Stimulated activated CD8-positive, alpha-beta memory T cell treated with anti-CD3 and anti-CD28 coated beads, Interleukin-12 subunit alpha, Interleukin-12 subunit beta, amount 100 ng/mL, for 1 hour (primary cell): ENCODE data around the gene SIDT1.
A peak's percentile ranks its signal among the peaks of the same experiment; 100 is the strongest.

Experiments used
- DNase-seq: peaks from one replicate; pipeline ENCODE4 v3.0.0-alpha.2; 2020; ENCODE audit warnings: low read depth

The SIDT1 gene

DNA sequence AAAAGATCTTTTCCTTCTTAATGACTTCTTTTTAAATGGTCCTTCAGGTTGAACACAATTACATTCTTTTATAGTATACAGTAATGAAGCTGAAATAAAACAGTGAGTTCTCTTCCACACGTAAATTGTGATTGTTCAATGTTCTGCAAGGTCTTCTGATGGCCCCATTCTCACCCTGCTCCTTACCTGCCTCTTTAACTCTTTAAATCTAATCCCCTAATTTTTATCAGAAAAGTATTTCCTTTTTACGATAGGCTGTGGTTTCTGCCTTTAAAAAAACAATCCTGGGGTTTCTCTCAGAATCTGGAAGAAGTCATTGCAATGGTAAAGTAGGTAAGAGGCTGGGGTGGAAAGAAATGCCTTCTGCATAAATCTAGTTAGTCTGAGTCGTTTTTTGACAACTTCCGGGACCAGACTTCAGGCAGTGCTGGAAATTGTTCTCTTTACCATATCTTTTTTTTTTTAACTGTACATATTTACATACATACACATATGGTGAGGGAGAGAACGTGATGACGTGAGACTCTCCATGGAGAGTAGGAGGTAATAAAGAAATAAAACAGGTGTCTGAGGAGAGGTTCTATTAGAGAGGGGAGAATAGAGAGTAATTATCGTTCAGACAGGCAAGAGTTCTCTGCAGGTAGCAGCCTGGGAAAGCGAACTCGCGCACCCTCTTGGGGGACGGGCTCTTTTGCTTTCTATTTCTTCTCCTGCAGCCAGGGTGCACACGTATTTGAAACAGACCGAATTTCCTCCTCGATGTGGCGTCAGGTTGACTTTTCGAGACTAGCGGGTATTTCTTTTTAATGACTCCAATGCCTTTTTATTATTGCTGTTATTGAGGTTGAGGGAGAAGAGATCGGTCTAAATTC lies at the start of gene SIDT1:
Gene SIDT1 (plus strand): TSS at position 730 of the 872 bp plus-strand sequence. CDS start 467 bp downstream, outside the sequence.
- DNase-seq, result peak; percentile 52

- peak; percentile 1 for DNase-seq
Observed at GRCh38 chr3:113485161-113485609, 47.2 kb upstream of the SIDT1 start.

DNA sequence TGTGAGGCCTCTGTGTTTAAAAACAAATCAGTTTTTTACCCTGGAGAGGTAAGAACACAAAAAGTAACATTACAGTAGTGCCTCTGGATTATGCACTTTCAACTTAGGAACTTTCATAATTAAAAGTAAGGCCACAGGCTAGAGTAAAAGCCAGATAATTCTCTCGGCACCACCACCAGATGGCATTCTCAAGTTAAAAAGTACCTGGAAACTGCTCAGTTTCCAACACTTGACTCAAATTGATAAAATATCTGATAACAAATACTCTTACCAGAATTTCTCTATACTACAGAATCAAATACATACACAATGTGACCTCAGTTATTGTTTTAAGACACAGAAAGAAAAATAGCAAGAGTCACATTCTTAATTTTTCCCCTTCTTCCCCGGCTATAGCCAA lies 37.3 kb upstream of the SIDT1 start:
- no peak for DNase-seq

- DNase-seq, result no peak
Observed at GRCh38 chr3:113496924-113497323, 35.4 kb upstream of the SIDT1 start.

- DNase-seq, result no peak
Observed at GRCh38 chr3:113498221-113499005, 33.9 kb upstream of the SIDT1 start.

- DNase-seq, result no peak
Observed at GRCh38 chr3:113499081-113499480, 33.3 kb upstream of the SIDT1 start.

GRCh38 chr3:113501597-113501996 lies 30.8 kb upstream of the SIDT1 start:
- DNase-seq, result no peak

DNA sequence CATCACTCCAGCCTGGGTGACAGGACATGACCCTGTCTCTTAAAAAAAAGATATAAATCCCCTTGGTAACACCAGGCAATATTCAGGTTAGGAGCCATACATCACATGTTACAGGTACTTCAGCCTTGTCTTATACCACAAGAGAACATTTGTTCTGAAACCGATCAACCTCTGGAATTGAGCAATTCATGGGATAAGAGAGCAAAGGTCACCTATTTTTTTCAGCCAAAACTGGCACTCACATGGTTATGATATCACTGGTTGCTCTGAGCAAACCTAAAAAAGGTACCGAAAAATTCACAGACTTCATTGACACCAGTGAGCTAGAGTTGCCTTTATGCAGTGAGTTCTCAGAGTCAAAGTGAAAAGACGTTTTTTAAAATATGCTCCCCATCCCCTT lies 26.5 kb upstream of the SIDT1 start:
- no peak for DNase-seq

GRCh38 chr3:113507501-113508067 lies 24.8 kb upstream of the SIDT1 start:
- no peak for DNase-seq

GRCh38 chr3:113508966-113509365 lies 23.4 kb upstream of the SIDT1 start:
- DNase-seq, result no peak

DNA sequence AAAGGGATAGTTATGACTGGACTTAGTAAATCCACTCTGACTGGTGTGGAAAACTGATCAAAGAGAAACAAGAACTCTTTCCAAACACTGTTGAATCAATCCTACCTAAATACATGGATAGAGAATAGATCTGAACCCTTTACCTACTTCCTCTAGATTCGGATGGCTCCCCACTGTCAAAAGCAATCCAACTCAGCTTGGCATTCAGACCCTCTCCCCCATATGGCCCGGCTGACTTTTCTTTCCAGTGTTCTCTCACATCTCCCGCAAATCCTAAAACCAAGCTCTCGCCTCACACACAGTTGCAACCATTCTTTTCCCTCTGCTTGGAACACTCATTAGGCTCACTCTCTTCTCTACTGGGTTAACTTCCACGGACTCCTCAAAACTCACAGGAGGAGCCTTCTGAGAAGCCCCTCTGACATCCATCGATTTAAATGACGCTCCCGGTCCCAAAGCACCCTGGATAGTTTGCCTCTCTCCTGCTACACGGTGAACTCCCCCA lies 18.0 kb upstream of the SIDT1 start:
- no peak for DNase-seq

DNA sequence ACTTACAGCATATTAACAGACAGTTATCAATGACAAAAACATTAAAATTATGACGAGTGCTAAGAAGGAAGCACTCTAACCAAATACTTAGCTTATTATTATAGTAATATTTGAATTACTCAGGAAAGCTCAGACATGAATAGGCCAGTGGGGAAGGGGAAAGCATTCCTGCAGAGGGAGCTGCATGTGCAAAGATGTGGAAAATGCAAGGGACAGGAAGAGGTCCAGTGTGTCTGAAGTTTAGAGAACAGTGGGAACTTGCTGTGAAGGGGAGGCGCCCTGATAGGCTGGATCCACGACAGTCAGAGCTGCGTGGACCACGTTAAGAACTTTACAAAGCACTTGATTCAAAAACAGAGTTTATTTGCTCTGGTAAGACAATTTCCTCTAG lies 16.2 kb upstream of the SIDT1 start:
- DNase-seq, result no peak

DNA sequence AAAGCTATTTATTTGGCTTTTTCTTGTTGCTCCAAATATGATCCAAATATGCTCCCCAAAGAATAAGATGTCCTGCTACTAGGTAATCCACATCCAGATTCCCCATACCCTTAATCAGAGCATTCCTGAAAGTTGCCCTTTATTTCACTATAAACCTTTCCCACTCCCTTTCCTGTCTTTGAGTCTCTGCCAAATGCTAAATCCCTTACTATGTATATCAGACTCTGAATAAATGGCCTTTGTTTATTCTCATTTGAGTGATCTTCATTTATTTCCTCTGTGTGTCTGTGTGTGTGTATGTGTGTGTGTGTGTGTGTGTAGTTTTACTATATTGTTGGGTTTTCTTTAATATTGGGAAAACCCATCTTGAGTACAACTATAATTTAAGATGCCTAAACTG lies 10.4 kb upstream of the SIDT1 start:
- DNase-seq, result no peak

- no peak for DNase-seq
Observed at GRCh38 chr3:113523241-113523640, 9.1 kb upstream of the SIDT1 start.

- no peak for DNase-seq
Observed at GRCh38 chr3:113532698-113533533, 561 bp downstream of the SIDT1 start.

DNA sequence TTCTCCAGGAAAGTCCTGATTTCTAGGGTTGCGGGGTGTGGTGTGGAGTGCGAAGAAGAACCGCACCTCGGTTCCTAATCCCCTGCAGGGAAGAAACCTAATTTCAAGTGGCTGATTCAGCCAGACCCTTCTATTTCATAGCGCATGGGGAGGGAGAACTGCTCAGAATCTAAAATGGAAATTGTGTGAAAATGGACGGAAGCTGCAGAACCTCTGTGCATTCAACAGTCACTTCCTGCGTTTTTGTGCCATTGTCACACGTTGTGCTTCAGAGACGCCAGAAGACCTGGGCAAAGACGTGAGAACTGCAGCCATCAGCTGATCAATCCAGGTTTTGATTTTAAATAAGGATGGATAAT lies 1.2 kb downstream of the SIDT1 start:
- DNase-seq, result peak; percentile 25

- DNase-seq, result no peak
Observed at GRCh38 chr3:113534365-113534764, 2.0 kb downstream of the SIDT1 start.

DNA sequence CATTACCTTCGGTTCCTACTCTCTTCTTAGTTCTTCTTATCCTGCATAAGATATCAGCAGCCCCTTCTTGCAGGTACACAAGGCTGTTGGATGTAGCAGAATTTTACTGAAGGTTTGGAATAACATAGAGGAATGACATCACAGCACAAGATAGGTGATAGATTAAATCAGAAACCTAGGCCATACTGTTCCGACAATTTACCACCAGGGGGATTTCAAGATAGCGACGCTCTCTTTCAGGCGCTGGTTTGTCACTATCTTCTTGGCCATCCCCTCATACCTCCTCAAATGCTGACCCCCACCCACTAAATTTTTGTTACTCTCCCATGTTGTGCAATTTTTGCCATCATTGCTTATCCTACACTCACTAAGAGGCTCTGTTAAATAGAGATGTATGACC lies 3.5 kb downstream of the SIDT1 start:
- DNase-seq, result no peak

DNA sequence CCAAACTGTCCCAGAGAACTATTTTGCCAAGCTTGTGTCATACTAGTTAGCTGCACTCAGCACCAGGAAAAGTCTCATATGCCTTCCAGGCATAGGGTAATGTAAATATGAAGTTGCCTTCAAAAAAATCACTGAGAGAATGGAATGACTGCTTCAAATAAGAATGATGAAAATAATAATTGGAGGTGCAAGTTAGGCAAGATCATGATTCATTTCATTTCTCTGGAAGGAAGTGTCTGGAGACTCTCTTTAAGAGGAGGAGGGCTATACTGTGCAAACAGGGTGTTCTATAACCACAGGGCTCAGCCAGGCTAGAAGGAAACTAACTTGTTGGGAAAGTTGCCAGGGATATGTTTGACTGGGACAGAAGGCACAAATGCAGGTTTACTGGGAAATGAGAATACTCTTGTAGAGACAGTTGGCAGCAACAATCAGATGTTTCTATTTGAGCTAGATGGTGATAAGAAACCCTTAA lies 4.3 kb downstream of the SIDT1 start:
- DNase-seq, result no peak

DNA sequence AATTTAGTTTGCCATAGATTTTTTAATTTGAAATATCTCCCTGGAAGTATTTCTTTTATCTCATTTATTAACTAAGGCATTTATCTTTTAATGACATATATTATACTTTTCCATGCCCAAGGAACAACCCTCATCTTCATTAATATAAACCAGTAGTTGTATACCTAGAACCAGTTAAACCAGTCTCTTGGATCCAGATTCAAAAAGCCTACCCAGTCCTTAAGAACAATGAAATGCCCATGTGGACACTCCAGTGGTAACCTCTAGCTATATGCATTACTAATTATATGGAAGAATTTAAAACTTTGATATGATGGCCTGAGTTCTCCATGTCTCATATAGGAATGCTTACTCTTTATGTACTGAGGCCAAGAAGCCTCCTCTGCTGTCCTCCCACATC lies 4.8 kb downstream of the SIDT1 start:
- no peak for DNase-seq

DNA sequence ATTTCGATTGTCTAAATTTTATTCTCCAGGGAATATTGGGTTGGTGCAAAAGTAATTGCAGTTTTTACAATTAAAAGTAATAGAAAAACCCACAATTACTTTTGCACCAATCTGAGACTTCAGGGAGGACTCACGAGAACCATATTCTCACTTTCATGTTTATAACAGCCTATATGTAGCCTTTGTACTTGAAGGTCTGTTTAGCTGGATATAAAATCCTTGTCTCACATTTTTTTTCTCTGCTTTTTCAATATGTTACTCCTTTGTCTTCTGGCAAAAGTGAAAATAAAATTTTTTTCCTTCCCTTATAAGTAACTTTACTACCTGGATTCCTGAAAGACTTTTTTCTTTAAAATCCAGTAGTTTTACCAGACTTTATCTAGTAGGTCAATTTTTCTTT lies 9.2 kb downstream of the SIDT1 start:
- DNase-seq, result no peak

GRCh38 chr3:113545594-113545993 lies 13.2 kb downstream of the SIDT1 start:
- no peak for DNase-seq
